Stimulated activated CD4-positive, alpha-beta T cell treated with anti-CD3 and anti-CD28 coated beads, Interleukin-1b, Interleukin-23, amount 100 ng/mL, for 24 hours (primary cell): Measurements from ENCODE around the gene GSTP1.
"Not testable (repeated sequence)": the region's sequence is repeated elsewhere in the genome, so short reads cannot be mapped to it uniquely, and the experiment has no call there.

Source experiments
- DNase-seq, 4 experiments: peaks; one replicate each; pipeline ENCODE4 v3.0.0-alpha.2; 2020; ENCODE audit warnings: low read depth in 4 of 4, low spot score in 1 of 4

Gene GSTP1

DNA sequence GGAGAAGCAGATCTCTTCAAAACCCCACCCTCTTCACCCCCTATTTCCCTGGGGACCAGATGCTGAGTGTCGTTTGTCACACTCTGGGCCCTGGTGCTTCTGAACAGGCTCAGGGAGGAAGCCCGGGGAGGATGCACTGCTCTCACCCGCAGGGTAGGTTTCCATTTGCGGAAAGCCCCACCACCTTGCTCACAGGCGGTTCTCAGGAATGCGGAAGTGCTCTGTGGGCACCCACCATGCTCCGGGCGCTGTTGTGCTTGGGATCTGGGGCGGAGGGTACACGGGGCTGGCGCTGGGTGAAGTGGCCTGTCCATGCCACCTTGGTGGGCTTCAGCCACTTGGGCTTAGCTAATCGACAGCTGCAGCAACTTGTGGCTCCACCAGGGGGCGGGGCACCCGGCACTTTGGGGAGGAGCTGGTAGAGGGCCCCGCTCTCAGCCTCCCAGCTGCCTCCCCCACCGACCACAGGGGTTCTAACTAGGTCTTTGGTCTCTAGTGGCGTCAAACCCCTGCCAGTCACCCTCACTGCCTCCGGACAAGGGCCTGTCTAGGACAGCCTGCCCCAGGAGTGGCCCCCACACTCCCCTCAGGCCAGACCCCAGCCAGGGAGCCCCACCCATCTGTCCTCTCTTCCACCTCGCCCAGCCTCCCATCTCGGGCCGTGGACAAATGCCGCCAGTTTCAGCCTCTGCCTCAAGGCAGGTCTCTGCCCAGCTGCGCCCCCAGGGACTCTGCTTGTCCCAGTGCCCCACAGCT lies 30.5 kb downstream of the GSTP1 start:
- peak; percentile 43 to 71 (median 64) for DNase-seq

DNA sequence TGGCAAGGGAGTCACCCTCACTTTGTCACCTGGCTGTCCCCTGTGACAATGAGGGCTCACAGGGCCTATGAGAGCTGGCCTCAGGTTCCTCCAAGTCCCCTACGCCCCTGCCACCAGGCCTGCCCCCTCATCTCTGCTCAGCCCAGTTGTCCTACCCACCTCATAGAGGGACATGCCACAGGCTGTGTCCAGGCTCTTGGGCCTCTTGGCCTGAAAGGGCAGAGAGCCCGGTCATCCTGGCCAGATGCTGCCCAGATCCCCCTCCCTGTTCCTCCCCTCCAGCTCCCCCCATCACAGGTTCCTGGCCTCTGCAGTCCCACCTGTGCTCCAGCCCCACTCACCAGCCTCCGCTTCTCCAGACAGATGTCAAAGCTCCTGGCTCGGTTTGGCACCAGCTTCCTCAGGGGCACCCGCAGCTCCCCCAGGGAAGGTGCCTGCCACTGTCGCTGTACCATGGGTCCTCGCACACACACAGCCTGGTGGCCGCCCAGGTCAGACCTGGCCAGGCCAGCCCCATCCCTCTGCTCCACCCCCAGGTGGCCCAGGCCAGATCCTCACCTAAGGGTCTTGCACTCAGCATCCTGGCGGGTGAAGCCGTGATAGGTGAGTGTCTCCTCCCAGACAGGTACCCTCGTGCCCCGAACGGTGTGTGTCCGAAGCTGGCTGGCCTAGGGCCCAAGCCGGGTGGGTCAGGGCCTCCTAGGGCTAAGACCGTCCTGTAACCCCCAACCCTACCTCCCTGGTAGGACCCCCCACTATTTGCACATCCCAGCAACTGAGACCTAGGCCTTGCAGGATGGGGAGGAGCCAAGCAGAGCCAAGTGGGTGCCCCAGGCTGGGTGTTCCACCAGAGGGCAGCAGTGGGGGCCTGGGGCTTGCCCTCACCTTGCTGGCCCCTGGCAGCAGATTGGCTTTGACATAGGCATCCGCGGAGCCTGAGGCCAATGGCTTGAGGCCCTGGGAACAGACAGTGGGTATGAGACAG lies 31.4 kb downstream of the GSTP1 start:
- peak in 2 of 4 experiments; percentile 25 to 60 for DNase-seq

DNA sequence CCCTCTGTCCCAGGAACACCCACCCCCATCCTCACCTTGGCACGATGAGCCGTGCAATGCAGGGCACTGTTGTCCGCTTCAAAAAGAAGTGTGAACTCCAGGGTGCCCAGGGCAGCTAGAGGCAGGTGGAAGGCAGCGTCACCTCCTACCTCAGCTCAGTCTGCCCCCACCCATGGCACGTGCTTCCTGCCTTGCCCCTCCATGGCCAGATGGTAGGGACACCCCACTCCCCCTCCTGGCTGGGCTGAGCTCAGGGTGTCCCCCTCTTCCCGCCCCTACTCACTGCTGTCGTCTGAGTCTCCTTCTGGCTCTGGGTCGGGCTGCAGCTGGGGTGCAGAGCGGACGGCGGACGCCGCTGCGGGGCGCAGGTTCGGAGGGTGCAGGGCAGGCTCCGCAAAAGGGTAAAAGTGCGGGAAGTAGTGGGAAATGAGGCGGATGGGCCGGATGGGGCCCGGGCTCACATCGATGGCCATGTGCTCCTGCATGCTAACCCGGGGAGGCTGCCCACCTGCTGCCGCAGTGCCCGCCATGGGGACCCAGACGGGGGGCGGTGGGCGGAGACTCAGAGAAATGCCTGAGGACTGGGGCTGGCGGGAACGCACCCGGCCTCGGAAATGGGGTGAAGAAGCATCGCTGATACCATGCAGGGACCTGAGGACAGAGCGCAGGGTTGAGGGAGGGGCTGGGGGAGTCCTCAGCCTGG lies 32.3 kb downstream of the GSTP1 start:
- DNase-seq: no peak

DNA sequence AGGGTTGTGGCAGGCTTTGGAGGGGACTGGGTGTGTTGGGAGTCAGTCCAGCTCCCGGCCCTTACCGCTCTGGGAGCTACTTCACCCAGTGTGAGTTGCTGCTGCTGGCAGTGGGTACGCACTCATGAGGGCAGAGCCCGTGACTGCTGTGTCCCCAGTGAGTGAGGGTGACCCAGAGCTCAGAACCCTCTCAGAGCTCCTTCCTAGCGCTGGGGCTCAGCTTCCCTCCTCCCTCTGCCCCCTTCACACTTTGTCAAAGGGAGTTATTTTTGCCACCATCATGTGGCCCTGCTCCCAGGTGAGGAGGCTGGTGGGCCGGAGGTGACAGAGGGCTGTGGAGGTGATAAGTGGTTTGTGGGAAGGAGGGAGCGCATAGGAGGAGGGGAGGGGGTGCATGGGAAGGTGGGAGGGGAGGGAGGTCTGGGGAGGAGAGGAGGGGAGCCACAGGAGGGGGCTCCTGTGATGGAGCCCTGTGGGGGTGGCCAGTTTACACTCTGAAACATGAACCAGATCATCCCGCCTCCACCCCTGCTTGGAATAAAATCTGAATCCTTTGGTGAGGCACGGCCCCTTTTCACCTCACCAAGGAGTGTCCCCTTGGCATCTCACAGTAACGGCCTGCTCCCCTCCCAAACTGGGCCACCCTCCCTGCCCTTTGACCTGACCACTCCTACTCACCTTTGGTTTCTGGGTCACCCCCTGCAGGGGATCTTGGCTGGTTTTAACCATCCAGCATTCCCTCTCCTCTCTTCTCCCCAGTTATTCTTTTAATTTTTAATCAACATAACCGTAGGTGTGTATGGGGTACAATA lies 33.0 kb downstream of the GSTP1 start:
- DNase-seq: no peak

DNA sequence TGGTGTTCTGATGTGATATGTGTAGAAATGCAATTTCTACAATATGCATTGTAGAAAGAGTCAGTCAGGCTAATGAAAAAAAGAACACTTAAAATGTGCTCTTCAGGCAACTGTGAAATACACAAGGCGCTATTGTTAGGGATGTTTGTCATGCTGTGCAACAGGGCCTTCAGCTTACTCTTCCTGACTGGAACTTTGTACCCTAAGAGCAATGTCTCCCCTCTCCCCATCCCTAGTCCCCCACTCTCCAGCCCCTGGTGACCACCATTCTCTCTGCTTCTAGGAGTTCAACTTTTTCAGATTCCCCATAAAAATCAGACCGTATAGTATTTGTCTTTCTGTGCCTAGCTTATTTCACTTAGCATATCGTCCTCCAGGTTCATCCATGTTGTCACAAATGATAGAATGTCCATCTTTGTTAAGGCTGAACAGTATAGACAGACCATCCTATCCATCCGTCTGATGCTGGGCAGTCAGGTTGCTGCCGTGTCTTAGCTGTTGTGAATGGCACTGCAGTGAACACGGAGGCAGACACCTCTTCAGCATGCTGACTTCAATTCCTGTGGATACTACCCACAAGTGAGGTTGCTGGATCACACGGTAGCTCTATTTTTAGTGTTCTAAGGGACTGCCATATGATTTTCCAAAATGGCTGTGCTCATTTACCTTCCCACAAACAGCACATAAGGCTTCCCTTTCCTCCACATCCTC lies 33.8 kb downstream of the GSTP1 start:
- DNase-seq: no peak

DNA sequence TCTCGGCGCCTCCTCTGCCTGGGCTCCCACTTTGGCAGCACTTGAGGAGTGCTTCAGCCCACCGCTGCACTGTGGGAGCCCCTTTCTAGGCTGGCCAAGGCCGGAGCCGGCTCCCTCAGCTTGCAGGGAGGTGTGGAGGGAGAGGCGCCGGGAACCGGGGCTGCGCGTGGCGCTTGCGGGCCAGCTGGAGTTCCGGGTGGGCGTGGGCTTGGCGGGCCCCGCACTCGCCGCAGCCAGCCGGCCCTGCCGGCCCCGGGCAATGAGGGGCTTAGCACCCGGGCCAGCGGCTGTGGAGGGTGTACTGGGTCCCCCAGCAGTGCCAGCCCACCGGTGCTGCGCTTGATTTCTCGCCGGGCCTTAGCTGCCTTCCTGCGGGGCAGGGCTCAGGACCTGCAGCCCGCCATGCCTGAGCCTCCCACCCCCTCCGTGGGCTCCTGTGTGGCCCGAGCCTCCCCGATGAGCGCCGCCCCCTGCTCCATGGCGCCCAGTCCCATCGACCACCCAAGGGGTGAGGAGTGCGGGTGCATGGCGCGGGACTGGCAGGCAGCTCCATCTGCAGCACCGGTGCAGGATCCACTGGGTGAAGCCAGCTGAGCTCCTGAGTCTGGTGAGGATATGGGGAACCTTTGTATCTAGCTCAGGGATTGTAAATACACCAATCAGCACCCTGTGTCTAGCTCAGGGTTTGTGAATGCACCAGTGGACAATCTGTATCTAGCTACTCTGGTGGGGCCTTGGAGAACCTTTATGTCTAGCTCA lies 35.5 kb downstream of the GSTP1 start:
- not testable (repeated sequence) for DNase-seq

DNA sequence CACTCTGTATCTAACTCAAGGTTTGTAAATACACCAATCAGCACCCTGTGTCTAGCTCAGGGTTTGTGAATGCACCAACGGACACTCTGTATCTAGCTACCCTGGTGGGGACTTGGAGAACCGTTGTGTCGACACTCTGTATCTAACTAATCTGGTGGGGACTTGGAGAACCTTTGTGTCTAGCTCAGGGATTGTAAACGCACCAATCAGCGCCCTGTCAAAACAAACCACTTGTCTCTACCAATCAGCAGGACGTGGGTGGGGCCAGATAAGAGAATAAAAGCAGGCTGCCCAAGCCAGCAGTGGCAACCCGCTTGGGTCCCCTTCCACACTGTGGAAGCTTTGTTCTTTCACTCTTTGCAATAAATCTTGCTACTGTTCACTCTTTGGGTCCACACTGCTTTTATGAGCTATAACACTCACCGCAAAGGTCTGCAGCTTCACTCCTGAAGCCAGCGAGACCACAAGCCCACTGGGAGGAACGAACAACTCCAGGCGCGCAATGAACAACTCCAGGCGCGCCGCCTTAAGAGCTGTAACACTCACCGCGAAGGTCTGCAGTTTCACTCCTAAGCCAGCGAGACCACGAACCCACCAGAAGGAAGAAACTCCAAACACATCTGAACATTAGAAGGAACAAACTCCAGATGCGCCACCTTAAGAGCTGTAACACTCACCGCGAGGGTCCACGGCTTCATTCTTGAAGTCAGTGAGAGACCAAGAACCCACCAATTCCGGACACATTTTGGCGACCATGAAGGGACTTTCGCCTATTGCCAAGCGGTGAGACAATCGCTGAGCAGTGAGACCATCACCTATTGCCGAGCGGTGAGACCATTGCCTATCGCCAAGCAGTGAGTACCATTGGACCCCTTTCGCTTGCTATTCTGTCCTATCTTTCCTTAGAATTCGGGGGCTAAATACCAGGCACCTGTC lies 36.3 kb downstream of the GSTP1 start:
- DNase-seq: not testable (repeated sequence)

DNA sequence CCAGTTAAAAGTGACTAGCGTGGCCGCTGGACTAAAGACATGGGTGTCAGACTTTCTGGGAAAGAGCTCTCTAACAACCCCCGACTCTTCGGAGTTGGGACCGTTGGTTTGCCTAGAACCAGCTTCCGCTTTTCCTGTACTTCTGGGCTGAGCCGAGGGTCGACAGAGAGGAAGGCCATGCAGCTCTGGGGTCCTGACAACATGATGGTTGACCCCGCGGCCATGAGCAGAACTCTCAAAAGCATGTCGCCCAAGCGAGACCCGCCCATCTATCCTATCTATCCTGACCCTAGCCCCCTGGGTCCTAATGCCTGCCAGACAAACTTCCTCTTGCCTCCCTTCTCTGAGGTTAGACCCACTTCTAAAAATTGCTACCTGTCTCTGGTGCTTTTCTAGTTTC lies 37.0 kb downstream of the GSTP1 start:
- DNase-seq: not testable (repeated sequence)

DNA sequence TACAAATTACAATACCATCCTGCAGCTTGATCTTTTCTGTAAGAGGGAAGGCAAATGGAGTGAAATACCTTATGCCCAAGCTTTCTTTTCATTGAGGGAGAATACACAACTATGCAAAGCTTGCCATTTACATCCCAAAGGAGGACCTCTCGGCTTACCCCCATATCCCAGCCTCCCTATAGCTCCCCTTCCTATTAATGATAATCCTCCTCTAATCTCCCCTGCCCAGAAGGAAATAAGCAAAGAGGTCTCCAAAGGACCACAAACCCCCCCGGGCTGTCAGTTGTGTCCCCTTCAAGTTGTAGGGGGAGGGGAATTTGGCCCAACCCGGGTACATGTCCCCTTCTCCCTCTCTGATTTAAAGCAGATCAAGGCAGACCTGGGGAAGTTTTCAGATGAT lies 38.3 kb downstream of the GSTP1 start:
- DNase-seq: not testable (repeated sequence)

DNA sequence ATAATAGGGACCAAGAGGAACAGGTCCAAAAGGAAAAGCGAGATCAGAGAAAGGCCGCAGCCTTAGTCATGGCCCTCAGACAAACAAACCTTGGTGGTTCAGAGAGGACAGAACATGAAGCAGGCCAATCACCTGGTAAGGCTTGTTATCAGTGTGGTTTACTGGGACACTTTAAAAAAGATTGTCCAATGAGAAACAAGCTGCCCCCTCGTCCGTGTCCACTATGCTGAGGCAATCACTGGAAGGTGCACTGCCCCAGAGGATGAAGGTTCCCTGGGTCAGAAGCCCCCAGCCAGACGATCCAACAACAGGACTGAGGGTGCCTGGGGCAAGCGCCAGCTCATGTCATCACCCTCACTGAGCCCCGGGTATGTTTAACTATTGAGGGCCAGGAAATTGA lies 39.3 kb downstream of the GSTP1 start:
- not testable (repeated sequence) for DNase-seq

DNA sequence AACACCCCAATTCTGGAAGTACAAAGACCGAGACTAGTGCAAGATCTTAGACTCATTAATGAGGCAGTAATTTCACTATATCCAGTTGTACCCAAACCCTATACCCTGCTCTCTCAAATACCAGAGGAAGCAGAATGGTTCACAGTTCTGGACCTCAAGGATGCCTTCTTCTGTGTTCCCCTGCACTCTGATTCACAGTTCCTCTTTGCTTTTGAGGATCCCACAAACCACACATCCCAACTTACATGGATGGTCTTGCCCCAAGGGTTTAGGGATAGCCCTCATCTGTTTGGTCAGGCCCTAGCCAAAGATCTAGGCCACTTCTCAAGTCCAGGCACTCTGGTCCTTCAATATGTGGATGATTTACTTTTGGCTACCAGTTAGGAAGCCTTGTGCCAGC lies 40.2 kb downstream of the GSTP1 start:
- DNase-seq: not testable (repeated sequence)

DNA sequence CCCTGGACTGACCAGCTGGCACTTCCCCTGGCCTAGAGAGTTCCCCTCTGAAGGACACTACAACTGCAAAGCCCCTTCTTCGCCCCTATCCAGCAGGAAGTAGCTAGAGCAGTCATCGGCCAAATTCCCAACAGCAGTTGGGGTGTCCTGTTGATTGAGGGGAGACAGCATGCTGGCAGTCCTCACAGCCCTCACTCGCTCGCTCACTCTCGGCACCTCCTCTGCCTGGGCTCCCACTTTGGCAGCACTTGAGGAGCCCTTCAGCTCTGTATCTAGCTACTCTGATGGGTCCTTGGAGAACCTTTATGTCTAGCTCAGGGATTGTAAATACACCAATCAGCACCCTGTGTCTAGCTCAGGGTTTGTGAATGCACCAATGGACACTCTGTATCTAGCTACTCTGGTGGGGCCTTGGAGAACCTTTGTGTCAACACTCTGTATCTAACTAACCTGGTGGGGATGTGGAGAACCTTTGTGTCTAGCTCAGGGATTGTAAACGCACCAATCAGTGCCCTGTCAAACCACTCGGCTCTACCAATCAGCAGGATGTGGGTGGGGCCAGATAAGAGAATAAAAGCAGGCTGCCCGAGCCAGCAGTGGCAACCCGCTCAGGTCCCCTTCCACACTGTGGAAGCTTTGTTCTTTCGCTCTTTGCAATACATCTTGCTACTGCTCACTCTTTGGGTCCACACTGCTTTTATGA lies 42.7 kb downstream of the GSTP1 start:
- DNase-seq: not testable (repeated sequence)

DNA sequence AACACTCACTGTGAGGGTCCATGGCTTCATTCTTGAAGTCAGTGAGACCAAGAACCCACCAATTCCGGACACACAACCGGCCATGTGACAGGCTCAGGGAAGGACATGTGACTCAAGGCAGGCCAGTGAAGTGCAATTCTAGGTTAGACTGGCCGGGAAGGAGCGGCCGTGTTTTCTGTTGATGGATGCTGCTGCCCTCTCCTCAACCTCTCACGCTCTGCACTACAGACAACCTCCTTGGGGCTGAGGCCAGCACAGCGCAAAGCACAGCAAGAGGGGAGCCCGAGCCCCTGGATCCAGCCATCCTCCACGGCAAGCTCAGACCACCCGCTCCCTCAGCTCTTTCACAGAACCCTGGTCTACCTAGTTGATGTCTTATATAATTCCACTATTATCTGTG lies 43.4 kb downstream of the GSTP1 start:
- DNase-seq: no peak

DNA sequence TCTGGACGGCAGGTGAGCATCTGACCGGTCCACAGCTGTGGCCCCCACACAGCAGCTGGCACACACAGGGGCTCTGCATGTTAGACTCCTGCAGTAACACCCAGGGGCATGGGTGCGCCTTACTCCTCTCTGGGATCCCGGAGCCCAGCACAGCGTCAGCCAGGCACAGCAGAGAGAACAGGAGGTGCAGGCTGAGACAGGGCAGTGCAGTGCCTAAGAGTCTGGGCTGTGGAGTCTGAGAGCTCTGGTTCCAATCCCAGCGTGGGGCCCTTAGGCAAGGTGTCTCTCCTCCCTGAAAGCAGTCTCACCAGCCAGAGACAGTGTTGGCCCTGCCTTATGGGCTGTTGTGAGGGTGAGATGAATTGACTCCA lies 43.8 kb downstream of the GSTP1 start:
- DNase-seq: no peak

DNA sequence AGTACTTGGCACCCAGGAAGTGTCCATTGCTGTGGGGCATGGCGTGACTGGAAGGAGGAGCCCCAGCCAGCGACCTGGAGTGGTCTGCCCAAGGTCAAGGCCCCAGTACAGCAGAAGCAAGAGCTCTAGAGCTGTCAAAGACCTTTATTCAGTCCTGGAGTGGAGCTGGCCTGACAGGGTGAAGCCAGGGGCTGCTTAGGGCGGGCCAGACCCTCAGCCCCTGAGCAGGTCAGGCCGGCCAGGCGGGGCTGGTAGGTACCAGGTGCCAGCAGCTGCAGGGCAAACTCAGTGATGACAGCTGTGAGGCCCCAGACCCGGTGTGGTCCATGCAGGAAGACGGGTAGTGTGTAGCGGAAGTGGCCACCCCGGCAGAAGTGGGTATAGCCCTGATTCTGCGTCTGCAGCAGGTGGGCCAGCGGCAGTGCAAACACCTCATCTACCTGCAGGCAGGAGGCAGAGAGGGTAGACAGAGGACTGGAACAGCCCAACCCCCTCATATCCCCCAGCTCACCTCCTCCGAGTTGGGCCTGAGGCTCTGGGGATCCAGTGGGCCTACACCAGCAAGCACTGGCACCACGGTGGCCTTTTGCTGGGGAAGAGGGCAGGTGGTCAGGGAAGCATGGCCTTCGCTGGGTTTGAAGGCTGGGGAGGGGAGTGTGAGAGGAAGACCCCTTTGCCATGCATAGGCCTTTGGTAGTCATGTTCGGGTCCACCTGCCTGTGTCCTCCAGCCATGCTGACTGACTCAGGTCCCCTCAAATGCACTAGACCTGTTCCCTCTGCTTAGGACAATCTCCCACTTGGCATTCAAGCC lies 44.4 kb downstream of the GSTP1 start:
- DNase-seq: no peak

DNA sequence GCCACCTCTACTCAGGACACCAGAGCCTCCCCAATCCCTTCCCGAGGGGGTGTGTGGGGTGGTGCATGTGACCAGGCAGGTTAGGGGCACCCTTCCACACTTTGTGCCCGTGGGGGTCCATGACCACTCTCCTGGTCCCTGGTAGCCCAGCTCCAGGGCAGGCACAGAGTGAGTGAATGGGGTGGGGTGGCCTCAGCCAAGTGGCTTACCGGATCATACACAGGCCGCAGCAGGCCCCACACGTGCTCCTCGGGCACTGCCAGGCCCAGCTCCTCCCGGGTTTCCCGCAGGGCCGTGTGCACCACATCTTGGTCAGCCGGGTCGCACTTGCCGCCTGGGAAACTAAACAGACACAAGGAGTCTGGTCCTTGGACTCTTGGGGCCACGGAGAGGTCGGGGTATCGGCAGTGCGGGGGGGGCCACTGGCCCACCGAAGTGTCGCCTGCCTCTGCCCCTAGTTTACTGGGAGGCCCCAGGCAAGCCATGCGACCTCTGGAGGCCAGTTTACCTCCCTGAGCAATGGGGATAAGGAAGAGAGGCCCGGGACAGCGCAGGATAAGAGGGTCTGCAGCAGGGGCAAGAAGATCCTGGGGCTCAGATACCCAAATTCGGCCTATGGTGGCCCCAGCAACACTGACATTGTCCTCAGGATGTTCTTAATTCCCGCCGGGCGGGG lies 45.2 kb downstream of the GSTP1 start:
- DNase-seq: no peak
